Ureter (tissue), 1 donor: Measurements from ENCODE around the gene CLMP. TPM values are rescaled to one million over a fixed set of nuclear protein-coding genes. Genes with fewer than 3 reads are reported as not detected.

Source experiments
- DNase-seq: peaks from one replicate; pipeline ENCODE4 v3.0.0-alpha.2; 2020; ENCODE audit warnings: low spot score
- total RNA-seq: library from RNA; stranded (reverse); gene quantifications from one replicate; pipeline ENCODE4 v1.2.4, GENCODE V29; 2023
- donor health status: DM: yes; HTN: yes; CAD: no.

CLMP gene
- total RNA-seq, 1 donor from 2014 or later: 34.4 TPM

DNA sequence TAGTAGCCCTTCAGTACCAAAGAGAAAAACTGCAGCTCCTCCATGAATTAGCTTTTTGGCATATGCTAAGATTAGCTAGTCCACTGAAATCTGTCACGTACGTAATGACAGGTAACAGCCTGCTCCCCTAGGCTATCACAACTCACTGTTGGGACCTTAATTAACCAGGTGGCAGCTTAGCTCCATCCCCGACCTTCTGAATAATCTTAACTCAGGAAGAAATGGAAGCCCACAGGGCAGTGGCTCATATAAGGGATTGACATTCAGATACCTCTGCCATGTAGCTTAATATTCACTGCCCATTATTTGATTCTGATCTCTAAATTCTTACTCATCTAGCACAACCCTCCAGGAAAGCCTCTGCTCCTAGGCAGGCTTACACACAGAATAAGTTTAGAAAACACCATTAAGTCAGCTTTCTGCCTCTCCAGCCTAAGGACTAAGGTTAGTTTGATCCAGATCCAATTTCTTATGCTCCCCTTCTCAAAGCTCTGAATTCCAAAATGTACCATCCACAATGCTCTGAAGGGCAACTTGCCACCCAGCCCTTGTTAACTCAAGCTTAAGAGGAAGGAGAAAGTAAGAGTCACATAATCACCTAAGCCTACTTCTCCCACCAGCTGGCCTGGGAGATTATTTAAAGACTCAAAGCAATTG is 138.1 kb downstream of the CLMP start:
- no peak for DNase-seq

DNA sequence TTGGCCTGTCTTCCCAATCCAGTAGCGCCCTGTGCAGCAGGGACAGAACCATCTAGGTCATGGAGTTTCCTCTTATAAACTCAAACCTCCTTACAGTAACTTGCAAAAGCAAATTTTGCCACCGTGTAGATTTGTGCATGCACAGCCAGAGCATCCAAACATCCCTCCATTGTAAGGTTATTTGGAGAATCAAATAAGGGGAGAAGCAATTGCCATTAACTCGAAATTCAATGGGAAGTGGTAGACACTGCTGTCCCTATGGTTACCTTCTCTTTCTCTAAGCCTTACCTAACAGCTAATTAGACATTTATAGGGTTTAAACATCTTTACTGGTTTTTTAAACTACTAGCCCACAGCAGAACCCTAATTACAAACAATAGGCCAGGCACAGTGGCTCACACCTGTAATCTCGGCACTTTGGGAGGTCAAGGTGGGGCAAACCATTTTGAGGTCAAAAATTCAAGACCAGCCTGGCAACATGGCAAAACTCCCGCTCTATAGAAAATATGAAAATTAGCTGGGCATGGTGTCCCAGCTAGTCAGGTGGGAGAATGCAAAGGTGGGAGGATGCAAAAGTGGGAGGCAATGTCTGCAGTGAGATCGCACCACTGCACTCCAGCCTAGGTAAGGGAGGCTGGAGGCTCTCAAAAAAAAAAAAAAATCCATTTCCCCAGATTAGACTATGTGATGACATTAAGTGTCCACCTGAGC is 139.7 kb downstream of the CLMP start:
- no peak for DNase-seq

DNA sequence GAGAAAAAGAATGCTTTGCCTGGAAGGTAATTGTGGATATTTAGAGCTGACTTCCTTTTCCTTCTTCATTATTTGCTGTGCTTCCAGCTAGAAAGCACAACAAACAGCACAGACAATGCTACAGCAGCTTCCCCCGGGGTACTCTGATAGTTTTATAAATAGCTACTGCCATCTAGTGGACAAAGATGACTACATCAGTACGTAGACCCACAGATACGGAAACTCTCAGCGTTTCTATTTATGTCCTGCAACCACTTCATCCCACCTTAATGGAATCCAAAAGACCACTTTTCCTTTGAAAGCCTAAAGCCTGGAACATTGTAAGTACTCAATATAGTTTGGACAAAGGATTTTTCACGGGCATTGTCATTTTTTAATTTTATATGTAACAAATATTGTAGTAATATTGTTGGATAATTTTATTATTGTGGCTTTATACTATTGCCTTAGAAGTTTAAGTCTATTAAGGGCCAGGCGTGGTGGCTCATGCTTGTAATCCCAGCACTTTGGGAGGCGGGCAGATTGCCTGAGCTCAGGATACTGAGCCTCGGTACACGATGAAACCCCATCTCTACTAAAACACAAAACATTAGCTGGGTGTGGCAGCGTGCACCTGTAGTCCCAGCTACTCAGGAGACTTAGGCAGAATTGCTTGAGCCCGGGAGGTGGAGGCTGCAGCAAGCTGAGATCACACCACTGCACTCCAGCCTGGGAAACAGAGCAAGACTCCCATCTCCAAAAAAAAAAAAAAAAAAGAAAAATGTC is 140.6 kb downstream of the CLMP start:
- no peak for DNase-seq

DNA sequence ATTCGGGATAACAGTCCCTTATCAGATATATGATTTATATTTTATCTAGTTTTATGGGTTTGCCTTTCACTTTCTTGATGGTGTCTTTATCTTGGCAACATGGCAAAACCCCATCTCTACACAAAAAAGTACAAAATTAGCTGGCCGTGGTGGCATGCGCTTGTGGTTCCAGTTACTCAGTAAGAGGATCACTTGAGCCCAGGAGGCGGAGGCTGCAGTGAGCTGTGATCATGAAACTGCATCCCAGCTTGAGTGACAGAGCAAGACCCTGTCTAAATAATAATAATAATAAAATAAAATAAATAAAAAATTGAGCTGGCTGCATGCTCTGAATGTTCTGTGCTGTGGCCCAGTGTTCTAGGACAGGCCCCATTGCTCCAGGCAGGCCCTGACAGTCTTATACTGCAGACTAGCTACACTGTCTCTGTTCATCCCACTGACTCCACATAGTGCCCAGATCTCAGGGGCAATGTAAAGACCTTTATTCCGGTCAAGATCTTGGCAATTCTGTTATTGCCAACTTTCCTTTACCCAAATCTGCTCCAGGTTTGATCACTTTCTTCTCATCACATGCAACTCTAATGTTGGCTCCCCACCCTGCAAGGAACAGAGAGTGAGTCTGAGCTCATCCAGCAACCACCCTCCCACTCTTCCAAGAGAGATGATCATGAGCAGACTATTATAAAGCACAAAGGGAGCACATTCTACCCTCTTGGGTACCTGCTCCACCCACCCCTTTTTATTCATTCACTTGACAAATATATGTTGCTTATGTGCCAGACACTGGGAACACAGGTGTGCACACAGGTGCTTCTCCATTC is 141.9 kb downstream of the CLMP start:
- no peak for DNase-seq

DNA sequence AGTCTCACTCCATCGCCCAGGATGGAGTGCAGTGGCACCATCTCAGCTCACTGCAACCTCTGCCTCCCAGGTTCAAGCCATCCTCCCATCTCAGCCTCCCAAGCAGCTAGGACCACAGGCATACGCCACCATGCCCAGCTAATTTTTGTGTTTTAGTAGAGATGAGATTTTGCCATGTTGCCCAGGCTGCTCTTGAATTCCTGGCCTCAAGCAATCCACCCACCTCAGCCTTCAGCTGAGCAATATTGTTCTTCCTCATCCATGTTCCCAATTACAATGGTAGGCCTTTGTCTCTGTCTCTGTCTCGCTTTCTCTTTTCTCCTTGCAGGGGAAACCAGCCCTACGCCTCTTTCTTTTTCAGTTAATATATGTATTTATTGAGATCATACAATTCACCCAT is 143.4 kb downstream of the CLMP start:
- DNase-seq: no peak

DNA sequence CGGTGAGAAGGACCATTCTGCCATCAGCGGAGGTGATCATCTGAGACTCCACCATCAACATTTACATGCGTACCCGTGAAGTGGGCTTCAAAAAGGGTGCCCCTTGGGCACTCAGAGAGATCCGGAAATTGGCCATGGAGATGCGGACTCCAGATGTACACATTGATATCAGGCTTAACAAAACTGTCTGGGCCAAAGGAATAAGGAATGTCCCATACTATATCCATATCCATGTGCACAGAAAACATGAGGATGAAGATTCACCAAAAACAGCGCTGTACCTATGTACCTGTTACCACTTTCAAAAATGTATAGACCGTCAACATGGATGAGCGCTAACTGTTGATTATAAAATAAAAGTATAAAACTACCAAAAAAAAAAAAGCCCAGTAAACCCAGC is 143.9 kb downstream of the CLMP start:
- no peak for DNase-seq

DNA sequence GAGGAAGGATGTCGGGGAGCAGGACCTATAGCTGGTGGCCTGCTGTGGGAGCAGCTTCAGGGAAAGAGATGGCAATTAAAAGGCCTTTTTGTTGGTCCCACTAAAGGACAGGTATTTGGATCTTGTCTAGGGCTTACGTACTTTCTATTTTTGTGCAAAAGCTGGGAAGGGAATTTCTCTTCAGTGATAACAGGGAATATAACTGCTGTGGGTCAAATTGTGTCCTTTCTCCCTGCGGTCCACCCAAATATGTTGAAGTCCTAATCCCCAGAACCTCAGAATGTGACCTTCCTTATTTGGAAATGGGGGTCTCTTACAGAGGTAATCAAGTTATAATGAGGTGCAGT is 147.1 kb downstream of the CLMP start:
- DNase-seq: no peak

DNA sequence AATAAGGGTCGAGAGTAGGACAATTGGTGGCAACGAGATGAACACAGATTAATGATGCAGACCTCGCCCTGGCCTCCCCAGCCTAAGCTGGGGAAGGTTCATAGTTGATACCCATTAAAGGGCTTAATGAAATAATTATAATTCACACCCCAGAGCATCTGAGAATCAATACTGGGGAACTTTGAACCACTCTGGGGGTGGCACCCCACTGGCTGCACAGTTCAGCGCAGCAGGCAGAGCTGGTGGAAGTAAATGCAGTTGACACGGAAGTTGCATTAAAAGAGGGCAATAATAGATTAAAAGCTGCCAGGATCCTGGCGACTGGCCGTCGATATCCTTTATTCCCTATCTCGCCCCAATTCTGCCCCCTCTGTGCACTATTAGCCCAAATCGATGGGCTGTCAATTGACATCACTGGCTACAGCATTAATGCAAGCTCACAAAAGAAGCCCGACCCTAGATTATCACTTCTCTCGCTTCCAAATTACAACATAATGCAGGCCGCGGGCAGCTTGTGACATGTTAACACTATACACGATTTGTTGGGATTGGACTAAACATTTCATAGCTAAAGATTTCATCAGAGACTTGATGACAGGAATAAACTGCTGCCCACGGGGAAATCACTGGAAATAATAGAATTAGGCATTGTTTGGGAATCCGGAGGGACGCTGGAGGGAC is 147.6 kb downstream of the CLMP start:
- no peak for DNase-seq

DNA sequence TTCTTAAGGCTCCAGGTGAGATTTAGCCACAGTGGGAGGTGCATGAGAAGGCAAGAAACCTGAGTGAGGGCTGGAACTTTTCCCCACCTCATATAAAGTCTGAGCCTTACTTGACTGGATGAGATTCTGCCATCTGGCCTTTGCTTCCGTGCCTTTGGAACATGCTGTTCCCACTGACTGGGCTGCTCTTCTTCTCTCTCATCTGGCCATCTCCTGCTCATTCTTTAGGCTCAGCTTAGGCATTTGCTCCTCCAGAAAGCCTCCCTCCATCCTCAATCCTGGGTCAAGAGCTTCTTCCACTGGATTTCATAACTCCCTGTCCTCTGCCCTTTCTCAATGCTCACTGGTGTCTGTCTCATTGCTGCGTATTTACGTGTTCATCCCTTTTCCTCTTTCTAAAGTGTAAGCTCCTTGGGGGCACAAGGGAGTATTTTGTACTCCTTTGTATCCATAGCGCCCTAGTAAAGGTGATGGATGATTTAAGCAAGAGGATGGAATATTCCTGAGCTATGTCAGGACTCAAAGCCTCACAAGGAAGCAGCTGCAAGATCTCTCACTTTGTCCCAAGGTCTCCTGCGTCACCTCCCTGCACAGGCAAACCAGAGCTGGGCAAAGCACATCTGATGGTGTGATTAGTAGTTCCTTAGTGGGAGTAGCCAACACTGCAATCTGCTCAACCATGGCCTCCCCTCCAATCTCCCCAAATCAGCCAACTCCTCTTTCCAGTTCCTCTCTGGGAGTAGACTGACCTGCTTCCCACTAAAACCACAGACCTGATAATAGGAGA is 148.4 kb downstream of the CLMP start:
- DNase-seq: no peak

DNA sequence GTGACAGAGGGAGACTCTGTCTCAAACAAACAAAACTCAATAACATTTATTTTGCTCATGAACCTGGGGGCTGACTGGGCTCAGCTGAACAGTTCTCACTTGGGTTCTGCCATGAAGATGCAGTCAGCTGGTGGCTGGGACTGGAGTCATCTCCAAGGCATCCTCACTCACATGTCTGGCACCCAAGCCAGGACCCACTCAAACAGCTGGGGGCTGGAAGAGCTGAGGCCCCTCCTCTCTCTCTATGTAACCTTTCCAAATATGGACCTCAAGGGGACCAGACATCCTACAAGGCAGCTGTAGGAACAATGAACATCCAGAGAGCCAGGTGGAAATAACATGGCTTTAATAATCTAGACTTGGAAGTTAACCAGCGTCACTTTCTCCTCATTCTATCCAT is 149.9 kb downstream of the CLMP start:
- DNase-seq: no peak

DNA sequence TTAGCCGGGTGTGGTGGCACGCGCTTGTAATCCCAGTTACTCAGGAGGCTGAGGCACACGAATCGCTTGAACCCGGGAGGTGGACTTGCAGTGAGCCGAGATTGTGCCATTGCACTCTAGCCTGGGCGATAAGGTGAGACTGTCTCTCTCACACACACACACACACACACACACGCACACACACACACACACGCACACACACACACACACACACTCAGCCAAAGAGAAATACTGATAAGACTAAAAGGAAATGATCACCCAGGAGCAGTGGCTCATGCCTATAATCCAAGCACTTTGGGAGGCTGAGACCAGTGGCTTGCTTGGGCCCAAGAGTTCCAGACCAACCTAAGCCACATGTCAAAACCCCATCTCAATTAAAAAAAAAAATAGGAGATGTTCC is 153.9 kb downstream of the CLMP start:
- DNase-seq: no peak

DNA sequence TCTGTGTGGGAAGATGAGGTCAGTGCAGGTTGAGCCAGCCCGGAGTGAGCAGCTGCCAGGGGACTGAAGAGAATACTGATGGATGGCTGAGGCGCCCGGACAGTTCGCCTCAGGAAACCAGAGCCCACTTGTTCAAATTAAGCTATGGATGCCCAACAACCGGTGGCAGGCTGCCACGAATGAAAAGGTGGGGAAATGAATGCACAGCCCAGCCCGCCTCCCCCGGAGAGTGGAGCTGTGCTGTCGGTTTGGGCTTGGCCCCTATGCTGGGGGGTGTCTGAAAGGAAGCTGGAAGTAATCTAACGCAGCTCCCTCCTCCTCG is 155.0 kb downstream of the CLMP start:
- no peak for DNase-seq

DNA sequence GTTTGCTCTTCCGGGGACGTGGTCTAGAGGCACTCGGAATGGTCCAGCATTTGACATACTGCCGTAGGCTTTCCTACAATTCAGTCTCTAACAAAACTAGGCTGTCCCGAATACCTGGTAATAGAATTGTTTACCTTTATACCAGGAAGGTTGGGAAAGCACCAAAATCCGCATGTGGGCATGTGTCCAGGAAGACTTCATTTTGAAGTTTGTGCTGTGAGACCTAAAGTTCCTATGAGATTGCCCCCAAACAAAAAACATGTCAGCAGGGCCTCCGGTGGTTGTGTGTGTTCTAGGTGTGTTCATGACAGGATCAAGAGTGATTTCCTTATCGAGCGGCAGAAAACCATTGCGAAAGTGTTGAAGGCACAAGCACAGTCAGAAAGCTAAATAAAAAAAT is 159.2 kb downstream of the CLMP start:
- DNase-seq: no peak

DNA sequence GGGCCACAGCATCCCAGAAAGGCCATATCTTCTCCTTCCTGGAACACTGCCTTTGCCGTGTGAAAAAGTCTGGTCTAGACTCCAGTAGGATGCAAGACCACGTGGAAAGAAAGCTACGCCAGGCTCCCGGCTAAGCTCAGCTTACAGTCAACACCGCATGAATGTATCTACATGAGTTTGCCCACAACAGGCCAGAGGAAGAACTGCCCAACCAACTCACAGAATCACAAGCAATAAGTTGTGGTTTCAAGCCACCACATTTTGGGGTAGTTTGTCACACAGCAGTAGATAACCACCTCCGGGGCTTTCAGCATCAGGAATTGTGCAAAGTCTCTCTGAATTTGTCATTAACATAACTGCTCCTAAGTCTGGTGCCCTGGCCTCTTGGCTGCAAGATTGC is 160.5 kb downstream of the CLMP start:
- no peak for DNase-seq

DNA sequence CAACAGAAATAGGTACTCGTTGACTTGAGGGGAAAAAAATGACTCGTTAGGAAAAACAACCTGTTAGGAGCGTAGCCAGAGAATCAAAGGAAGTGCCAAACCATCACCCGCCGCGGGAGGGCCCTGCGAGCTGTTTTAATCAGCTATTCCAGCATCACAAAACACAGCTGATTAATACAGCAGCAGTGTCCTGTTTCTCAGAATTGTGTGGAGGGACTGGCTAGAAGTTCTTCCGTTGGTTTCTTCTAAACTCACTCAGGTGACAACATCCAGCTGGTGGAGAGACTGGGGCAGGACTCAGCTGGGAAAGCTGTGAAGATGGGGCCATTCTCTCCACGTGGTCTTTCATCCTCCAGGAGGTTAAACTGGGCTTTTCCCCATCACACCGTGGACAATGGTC is 161.2 kb downstream of the CLMP start:
- DNase-seq: no peak

DNA sequence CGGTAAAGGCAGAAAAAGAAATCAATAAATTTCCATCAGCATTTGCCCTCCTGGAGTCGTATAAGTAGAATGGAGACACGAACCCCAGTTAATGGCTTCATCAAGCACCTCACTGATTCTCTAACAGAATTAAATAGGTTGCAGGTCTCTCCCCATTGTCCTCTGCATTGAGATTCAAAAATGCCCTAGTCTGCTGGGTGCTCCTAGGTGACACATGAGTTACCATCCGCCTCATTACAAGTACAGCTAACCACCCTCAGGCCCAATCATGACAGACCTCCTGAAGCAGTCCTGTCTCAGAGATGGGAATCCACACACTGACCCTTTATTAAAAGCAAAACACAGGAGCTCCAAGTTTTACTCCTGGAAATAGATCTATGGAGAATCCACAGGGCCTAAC is 164.5 kb downstream of the CLMP start:
- DNase-seq: no peak

DNA sequence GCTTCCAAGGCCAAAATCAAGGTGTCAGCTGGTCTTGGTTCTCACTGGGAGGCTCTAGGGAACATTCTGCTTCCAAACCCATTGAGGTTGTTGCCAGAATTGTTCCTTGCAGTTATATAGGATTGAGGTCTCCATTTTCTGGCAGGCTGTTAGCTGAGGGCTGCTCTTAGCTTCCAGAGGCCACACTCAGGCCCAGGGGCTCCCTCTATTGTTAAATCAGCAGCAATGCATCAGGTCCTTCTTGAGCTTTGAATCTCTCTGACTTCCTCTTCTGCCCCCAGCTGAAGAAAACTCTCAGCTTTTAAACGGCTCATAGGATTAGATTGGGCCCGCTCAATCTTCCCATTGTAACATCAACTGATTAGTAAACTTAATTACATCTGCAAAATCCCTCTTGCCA is 174.1 kb downstream of the CLMP start:
- DNase-seq: no peak
